ENCODE data around the gene KCNAB3.

Gene KCNAB3

DNA sequence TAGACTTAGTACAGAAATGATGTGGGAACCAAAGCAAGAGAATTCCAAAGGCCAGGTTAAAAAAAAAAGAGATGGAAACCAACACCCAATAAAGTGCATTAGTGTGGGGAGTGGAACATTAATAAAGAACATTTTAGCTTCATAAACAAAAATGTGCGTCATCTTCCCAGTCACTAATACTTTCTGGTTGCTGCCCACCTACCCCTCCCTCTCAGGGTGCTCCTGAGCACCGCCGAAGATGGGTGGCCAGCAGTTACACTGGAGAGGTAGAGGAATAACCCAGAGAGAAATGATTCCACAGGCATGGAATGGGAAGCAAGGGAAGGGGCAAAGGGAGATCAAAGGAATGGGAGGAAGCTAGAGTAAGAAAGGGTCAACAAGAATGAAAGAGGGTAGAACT, 47.0 kb downstream of the KCNAB3 start:
- no peaks in the 10 kb centered on the region for H3K27me3 ChIP-seq (ENCODE audit: insufficient read depth, low read length)
- peak overlapping the region; percentile 97 for H3K27ac ChIP-seq (ENCODE audit: low read depth, low read length, poor library complexity, severe bottlenecking)
- H3K9ac ChIP-seq (ENCODE audit: low read length) = peak overlapping the region; percentile 81
- no peaks in the 10 kb centered on the region for H4K20me1 ChIP-seq (ENCODE audit: insufficient read depth, low read length)
- H3K4me3 ChIP-seq (ENCODE audit: low read depth, low read length, poor library complexity, severe bottlenecking) = peak overlapping the region; percentile 60
- H3K9me3 ChIP-seq (ENCODE audit: low read length) = no peaks in the 10 kb centered on the region
- H2AFZ ChIP-seq (ENCODE audit: low read length) = no peak overlapping the region
- H3K36me3 ChIP-seq (ENCODE audit: insufficient read depth, low read length) = peaks cover 24% of the 10 kb centered on the region
- TF ChIP-seq EZH2 (IDR thresholded peaks at IDR 0.05; ENCODE audit: borderline replicate concordance, low read length) (no peak), CTCF (IDR thresholded peaks at IDR 0.05; ENCODE audit: low read length) (no peak)
- peaks cover 12% of the 10 kb centered on the region; the same call in 1 of the 2 replicates for H3F3A ChIP-seq (ENCODE audit: insufficient read depth, low read length)
- peaks cover 54% of the 10 kb centered on the region for H3K4me1 ChIP-seq (ENCODE audit: insufficient read depth, low read length, severe bottlenecking)
- peak overlapping the region; percentile 85 for H3K4me2 ChIP-seq (ENCODE audit: low read length)
- H3K79me2 ChIP-seq (ENCODE audit: insufficient read depth, low read length) = peaks cover 17% of the 10 kb centered on the region
- no peaks in the 10 kb centered on the region for H3K9me2 ChIP-seq (ENCODE audit: low read depth, low read length)

- Histone ChIP-seq H3K9ac (ENCODE audit: low read length) (peak overlapping the region; percentile 81), H3F3A (ENCODE audit: insufficient read depth, low read length) (peaks cover 12% of the 10 kb centered on the region; the same call in 1 of the 2 replicates), H3K9me3 (ENCODE audit: low read length) (no peaks in the 10 kb centered on the region), H3K4me2 (ENCODE audit: low read length) (peak overlapping the region; percentile 85), H3K27me3 (ENCODE audit: insufficient read depth, low read length) (no peaks in the 10 kb centered on the region), H3K36me3 (ENCODE audit: insufficient read depth, low read length) (peaks cover 28% of the 10 kb centered on the region), H3K9me2 (ENCODE audit: low read depth, low read length) (no peaks in the 10 kb centered on the region), H2AFZ (ENCODE audit: low read length) (no peak overlapping the region), H3K4me3 (ENCODE audit: low read depth, low read length, poor library complexity, severe bottlenecking) (peak overlapping the region; percentile 60), H3K4me1 (ENCODE audit: insufficient read depth, low read length, severe bottlenecking) (peaks cover 51% of the 10 kb centered on the region), H3K79me2 (ENCODE audit: insufficient read depth, low read length) (peaks cover 16% of the 10 kb centered on the region), H3K27ac (ENCODE audit: low read depth, low read length, poor library complexity, severe bottlenecking) (peak overlapping the region; percentile 97), H4K20me1 (ENCODE audit: insufficient read depth, low read length) (no peaks in the 10 kb centered on the region)
- TF ChIP-seq EZH2 (IDR thresholded peaks at IDR 0.05; ENCODE audit: borderline replicate concordance, low read length) (no peak), CTCF (IDR thresholded peaks at IDR 0.05; ENCODE audit: low read length) (no peak)
Measured at GRCh38 chr17:7882068-7882467, 47.6 kb downstream of the KCNAB3 start.

DNA sequence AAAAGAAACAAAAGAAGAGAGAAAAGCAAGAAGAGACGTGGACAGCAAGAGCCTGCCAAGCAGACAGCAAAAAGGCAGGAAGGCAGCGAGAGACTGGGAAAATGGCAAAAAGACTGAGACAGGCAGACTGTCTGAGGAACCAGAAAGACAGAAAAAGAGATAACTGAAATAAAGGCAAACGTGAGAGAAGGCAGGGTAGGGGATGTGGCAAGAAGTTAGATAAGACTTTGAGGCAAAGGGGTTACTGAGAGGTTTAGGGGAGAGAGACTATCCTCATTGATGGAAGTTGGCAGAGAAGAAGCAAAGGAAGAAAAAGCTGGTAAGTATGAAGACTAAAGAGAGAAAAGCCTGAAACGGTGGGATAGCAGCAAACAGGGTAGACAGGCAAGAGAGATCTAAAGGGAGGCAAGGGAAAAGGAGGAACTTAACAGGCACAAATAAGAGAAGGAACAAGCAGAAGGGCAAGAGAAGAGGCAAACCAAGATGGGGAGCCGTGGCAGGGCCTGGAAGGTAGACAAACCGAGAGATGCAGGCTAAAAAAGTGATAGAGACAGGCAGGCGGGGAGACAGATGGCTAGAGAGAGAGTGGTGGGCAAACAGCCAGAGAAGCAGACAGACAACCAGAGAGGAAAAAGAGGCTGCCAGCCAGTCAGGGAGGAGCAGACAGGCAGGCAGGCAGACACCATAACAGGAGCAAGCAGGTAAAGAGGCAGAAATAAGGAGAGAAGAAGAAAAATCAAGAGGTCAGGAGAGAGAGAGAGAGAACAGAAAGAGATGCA, 48.2 kb downstream of the KCNAB3 start:
- Histone ChIP-seq H3K9me2 (ENCODE audit: low read depth, low read length) (no peaks in the 10 kb centered on the region), H3K4me1 (ENCODE audit: insufficient read depth, low read length, severe bottlenecking) (peaks cover 46% of the 10 kb centered on the region), H3K36me3 (ENCODE audit: insufficient read depth, low read length) (peaks cover 29% of the 10 kb centered on the region), H3K27ac (ENCODE audit: low read depth, low read length, poor library complexity, severe bottlenecking) (peak overlapping the region; percentile 97), H3K9me3 (ENCODE audit: low read length) (no peaks in the 10 kb centered on the region), H3K27me3 (ENCODE audit: insufficient read depth, low read length) (no peaks in the 10 kb centered on the region), H3K4me2 (ENCODE audit: low read length) (peak overlapping the region; percentile 85), H4K20me1 (ENCODE audit: insufficient read depth, low read length) (no peaks in the 10 kb centered on the region), H3K4me3 (ENCODE audit: low read depth, low read length, poor library complexity, severe bottlenecking) (peak overlapping the region; percentile 60), H2AFZ (ENCODE audit: low read length) (no peak overlapping the region), H3F3A (ENCODE audit: insufficient read depth, low read length) (peaks cover 12% of the 10 kb centered on the region; the same call in 1 of the 2 replicates), H3K9ac (ENCODE audit: low read length) (peak overlapping the region; percentile 81), H3K79me2 (ENCODE audit: insufficient read depth, low read length) (peaks cover 10% of the 10 kb centered on the region)
- TF ChIP-seq EZH2 (IDR thresholded peaks at IDR 0.05; ENCODE audit: borderline replicate concordance, low read length) (no peak), CTCF (IDR thresholded peaks at IDR 0.05; ENCODE audit: low read length) (no peak)
